CD4-positive, CD25-positive, alpha-beta regulatory T cell (primary cell): ENCODE results near the gene ISL1. TPM values are rescaled to one million over a fixed set of nuclear protein-coding genes. Genes with fewer than 3 reads are reported as not detected.

Source experiments
- ATAC-seq, 2 donors: fragments of 150-1000 bp; cut with Tn5 transposase; one replicate each; pipeline ENCODE4 v1.10.0; 2021; ENCODE audit warnings: low read depth in 2 of 2, moderate number of reproducible peaks in 2 of 2, moderate library complexity in 1 of 2
- DNase-seq, 3 donors: peaks; one replicate each; pipeline versions ENCODE4 v3.0.0 to v3.0.0-alpha.2; 2012 to 2022; ENCODE audit warnings: mixed read lengths in 1 of 3
- H3K27ac ChIP-seq: one replicate; pipeline ENCODE4 v1.7.0; 2013; ENCODE audit warnings: mild to moderate bottlenecking, low read length; ENCODE audit not compliant: insufficient read depth, poor library complexity, severe bottlenecking
- H3K27me3 ChIP-seq: one replicate; pipeline ENCODE4 v1.7.0; 2013; ENCODE audit warnings: low read length; ENCODE audit not compliant: control insufficient read depth, insufficient read depth
- H3K36me3 ChIP-seq: one replicate; pipeline ENCODE4 v1.7.0; 2013; ENCODE audit warnings: mild to moderate bottlenecking, low read length, moderate library complexity; ENCODE audit not compliant: control insufficient read depth, insufficient read depth
- H3K4me1 ChIP-seq: 2 replicates; pipeline ENCODE4 v1.7.0; 2013; ENCODE audit warnings: mild to moderate bottlenecking, low read length; ENCODE audit not compliant: insufficient read depth, control insufficient read depth, poor library complexity, severe bottlenecking
- H3K4me3 ChIP-seq: one replicate; pipeline ENCODE4 v1.7.0; 2013; ENCODE audit warnings: low read depth, mild to moderate bottlenecking, low read length, moderate library complexity
- H3K9me3 ChIP-seq, 2 experiments: 1 replicate in 1 of 2; 2 replicates in 1 of 2; pipeline ENCODE4 v1.7.0; 2013; ENCODE audit warnings: low read length in 2 of 2, mild to moderate bottlenecking in 1 of 2, moderate library complexity in 1 of 2; ENCODE audit not compliant: control insufficient read depth in 2 of 2
- H3K27ac Mint-ChIP-seq, 3 donors: one replicate each; pipeline ENCODE4 v1.8.0; 2020 to 2022; ENCODE audit warnings: mild to moderate bottlenecking in 3 of 3, mixed read lengths in 3 of 3, moderate library complexity in 2 of 3
- H3K27me3 Mint-ChIP-seq: one replicate; pipeline ENCODE4 v1.8.0; 2022; ENCODE audit warnings: mild to moderate bottlenecking, mixed read lengths
- H3K36me3 Mint-ChIP-seq: one replicate; pipeline ENCODE4 v1.8.0; 2020; ENCODE audit warnings: mixed read lengths
- H3K4me1 Mint-ChIP-seq, 4 donors: one replicate each; pipeline ENCODE4 v1.8.0; 2020 to 2022; ENCODE audit warnings: mixed read lengths in 4 of 4, mild to moderate bottlenecking in 1 of 4
- H3K4me3 Mint-ChIP-seq, 4 donors: one replicate each; pipeline ENCODE4 v1.8.0; 2020 to 2022; ENCODE audit warnings: mild to moderate bottlenecking in 4 of 4, mixed read lengths in 4 of 4, moderate library complexity in 3 of 4
- H3K9me3 Mint-ChIP-seq, 7 donors: one replicate each; pipeline ENCODE4 v1.8.0; 2020 to 2022; ENCODE audit warnings: mixed read lengths in 7 of 7, mild to moderate bottlenecking in 3 of 7, moderate library complexity in 2 of 7
- polyA plus RNA-seq, 4 donors: library from polyadenylated mRNA; unstranded; fragments of 300-500 nt; fragmentation: Illumina TruSeq; gene quantifications; one replicate each; pipeline ENCODE4 v1.2.3, GENCODE V29; 2021
- total RNA-seq: library from RNA; stranded (reverse); gene quantifications from one replicate; pipeline ENCODE4 v1.2.3, GENCODE V29; 2022

ISL1 gene
- total and polyA plus RNA-seq, 5 donors from 2014 or later: not detected

GRCh38 chr5:51388488-51389287 is 5.4 kb downstream of the ISL1 start:
- H3K4me1 ChIP-seq: no peaks in the 10 kb centered on the region
- H3K27me3 ChIP-seq: peaks cover 27% of the 10 kb centered on the region
- no peak overlapping the region for H3K4me3 ChIP-seq
- no peak for DNase-seq
- H3K9me3 ChIP-seq: peaks cover 0 to 3% of the 10 kb centered on the region in 2 experiments
- Mint-ChIP-seq H3K4me3 (no peak overlapping the region), H3K9me3 (peaks cover 0 to 13% (median 4%) of the 10 kb centered on the region in 7 donors), H3K36me3 (no peaks in the 10 kb centered on the region), H3K27me3 (peaks cover 55% of the 10 kb centered on the region), H3K4me1 (peaks cover 0 to 1% (median 0%) of the 10 kb centered on the region in 4 donors), H3K27ac (no peak overlapping the region)
- ATAC-seq: no peak
- H3K36me3 ChIP-seq: no peaks in the 10 kb centered on the region
- no peak overlapping the region for H3K27ac ChIP-seq

DNA sequence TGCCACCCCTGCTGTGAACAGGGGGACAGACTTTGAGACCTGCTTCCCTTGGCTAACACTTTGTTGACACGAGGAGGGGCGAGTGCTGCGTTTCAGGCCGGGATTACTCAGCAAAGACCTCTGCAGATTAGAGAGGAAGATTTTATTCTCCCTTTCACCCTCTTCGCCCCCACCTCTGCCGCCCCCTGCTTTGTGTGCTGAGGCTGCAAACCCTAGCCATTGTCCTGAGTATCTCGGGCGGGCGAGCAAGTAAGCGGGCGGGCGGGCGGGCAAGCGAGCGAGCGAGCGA is 6.0 kb downstream of the ISL1 start:
- DNase-seq: no peak
- Histone ChIP-seq H3K27me3 (peaks cover 24% of the 10 kb centered on the region), H3K4me1 (no peaks in the 10 kb centered on the region), H3K36me3 (no peaks in the 10 kb centered on the region), H3K27ac (no peak overlapping the region), H3K4me3 (no peak overlapping the region), H3K9me3 (peaks cover 0 to 3% of the 10 kb centered on the region in 2 experiments)
- peaks cover 49% of the 10 kb centered on the region for H3K27me3 Mint-ChIP-seq
- H3K4me1 Mint-ChIP-seq: no peaks in the 10 kb centered on the region
- H3K9me3 Mint-ChIP-seq: peaks cover 0 to 13% (median 3%) of the 10 kb centered on the region in 7 donors
- H3K27ac Mint-ChIP-seq: no peak overlapping the region
- ATAC-seq: no peak
- H3K4me3 Mint-ChIP-seq: no peak overlapping the region
- H3K36me3 Mint-ChIP-seq: no peaks in the 10 kb centered on the region

DNA sequence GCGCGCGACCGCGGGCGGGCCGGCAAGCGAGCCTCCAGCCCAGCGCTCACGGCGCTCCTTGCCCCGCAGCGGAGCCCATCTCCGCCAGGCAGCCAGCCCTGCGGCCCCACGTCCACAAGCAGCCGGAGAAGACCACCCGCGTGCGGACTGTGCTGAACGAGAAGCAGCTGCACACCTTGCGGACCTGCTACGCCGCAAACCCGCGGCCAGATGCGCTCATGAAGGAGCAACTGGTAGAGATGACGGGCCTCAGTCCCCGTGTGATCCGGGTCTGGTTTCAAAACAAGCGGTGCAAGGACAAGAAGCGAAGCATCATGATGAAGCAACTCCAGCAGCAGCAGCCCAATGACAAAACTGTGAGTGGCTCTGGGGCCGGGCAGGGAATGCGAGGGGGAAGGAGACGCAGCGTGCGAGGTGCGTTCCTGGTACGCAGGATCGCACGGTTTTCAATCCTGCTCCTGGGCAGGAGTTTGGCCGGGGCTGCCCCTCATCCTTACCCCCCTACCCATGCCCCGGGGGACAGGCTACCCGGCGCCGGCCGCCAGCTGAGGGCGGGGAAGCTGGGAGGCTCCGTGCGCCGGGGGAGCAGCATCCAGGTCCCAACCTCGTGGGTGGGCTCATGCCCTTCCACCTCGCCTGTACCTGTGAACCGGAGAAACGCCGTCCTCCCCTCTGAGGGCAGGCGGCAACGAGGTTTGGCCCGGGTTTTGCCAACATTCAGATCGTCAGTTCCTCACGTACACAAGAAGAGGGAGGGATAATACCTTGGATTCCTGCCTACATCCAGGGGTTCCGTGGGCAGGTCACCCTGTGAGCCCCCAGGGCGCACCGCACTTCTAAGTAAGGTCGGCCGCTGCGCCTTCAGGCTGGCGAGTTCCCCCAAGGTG is 6.6 kb downstream of the ISL1 start:
- DNase-seq: no peak
- no peak overlapping the region for H3K4me3 ChIP-seq
- peaks cover 0 to 3% of the 10 kb centered on the region in 2 experiments for H3K9me3 ChIP-seq
- no peak overlapping the region for H3K27ac ChIP-seq
- no peak for ATAC-seq
- Mint-ChIP-seq H3K4me1 (no peaks in the 10 kb centered on the region), H3K27me3 (peaks cover 48% of the 10 kb centered on the region), H3K9me3 (peaks cover 0 to 13% (median 3%) of the 10 kb centered on the region in 7 donors), H3K4me3 (no peak overlapping the region), H3K27ac (no peak overlapping the region), H3K36me3 (no peaks in the 10 kb centered on the region)
- H3K4me1 ChIP-seq: no peaks in the 10 kb centered on the region
- H3K27me3 ChIP-seq: peaks cover 23% of the 10 kb centered on the region
- no peaks in the 10 kb centered on the region for H3K36me3 ChIP-seq

- H3K9me3 Mint-ChIP-seq: peaks cover 0 to 13% (median 4%) of the 10 kb centered on the region in 7 donors
- no peak for DNase-seq
- peaks cover 50% of the 10 kb centered on the region for H3K27me3 Mint-ChIP-seq
- H3K36me3 ChIP-seq: no peaks in the 10 kb centered on the region
- no peak overlapping the region for H3K4me3 Mint-ChIP-seq
- H3K36me3 Mint-ChIP-seq: no peaks in the 10 kb centered on the region
- H3K9me3 ChIP-seq: peaks cover 0 to 3% of the 10 kb centered on the region in 2 experiments
- ATAC-seq: no peak
- H3K27me3 ChIP-seq: peaks cover 20% of the 10 kb centered on the region
- no peaks in the 10 kb centered on the region for H3K4me1 Mint-ChIP-seq
- no peaks in the 10 kb centered on the region for H3K4me1 ChIP-seq
- H3K4me3 ChIP-seq: no peak overlapping the region
- H3K27ac Mint-ChIP-seq: no peak overlapping the region
- no peak overlapping the region for H3K27ac ChIP-seq
Observed at GRCh38 chr5:51391175-51391574, 7.9 kb downstream of the ISL1 start.

DNA sequence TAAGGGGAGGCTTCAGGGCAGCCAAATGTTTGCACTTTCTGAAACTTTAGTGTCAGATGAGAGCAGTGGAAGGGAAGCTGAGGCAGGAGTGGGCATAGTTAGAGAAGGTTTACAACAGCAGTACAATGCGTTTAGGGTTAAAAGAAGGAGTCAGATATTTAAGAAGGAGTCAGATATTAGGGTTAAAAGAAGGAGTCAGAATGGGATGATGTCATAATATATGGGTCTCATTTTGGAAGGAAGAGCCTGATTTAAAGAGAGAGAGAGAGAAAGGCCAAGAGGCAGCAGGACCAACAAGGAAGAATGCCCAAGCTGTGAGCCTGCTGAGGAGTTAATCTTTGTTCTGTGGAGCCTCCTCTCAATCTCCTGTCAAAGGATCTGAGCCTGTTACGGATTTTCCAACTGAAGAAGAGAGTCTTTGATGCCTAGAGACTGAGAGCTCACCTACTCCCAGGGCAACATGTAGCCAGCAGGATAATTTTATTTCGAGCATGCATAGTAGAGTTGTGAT is 9.5 kb downstream of the ISL1 start:
- DNase-seq (no peak), ATAC-seq (no peak)
- Mint-ChIP-seq H3K27me3 (peaks cover 45% of the 10 kb centered on the region), H3K36me3 (no peaks in the 10 kb centered on the region), H3K4me1 (no peaks in the 10 kb centered on the region), H3K27ac (no peak overlapping the region), H3K4me3 (no peak overlapping the region), H3K9me3 (peaks cover 0 to 11% (median 7%) of the 10 kb centered on the region in 7 donors)
- Histone ChIP-seq H3K4me3 (no peak overlapping the region), H3K27ac (no peak overlapping the region), H3K36me3 (no peaks in the 10 kb centered on the region), H3K4me1 (no peaks in the 10 kb centered on the region), H3K9me3 (no peaks in the 10 kb centered on the region), H3K27me3 (peaks cover 11% of the 10 kb centered on the region)

DNA sequence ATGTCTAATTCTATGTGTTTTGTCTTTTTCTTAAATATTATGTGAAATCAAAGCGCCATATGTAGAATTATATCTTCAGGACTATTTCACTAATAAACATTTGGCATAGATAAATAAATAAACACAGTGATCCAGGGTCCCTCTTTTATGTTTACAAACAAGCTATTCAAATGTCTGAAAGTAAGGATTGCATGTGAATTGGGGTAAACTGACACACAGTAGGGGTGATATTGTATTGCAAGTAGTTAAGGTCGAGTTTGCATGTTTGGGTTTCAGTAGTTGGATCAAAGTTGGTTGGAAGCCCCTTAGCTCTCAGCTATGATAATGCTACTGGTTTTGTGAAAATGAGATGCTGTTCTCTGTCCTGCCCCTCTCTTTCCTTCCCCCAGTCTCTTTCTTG is 11.4 kb downstream of the ISL1 start:
- no peaks in the 10 kb centered on the region for H3K4me1 Mint-ChIP-seq

DNA sequence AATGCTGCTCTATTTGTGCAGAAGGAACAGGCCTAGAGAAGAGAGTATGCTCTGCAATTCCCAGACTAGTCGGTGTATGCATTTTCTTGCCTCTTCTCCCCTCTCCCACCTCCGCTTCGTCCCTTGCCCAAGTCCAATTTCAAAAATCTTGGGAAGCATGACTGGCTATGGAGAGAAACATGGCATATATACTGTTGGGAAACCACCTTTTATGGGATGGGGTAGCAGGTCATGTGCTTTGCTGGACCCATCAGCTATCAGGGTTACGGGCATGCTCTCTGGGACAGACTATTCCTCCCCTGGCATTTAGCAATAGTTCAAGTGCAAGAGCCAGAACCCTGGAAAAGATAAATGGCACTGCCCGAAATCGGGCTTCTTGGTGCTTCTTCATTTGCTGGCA is 12.0 kb downstream of the ISL1 start:
- Mint-ChIP-seq H3K27ac (no peak overlapping the region), H3K4me1 (no peaks in the 10 kb centered on the region), H3K4me3 (no peak overlapping the region), H3K36me3 (no peaks in the 10 kb centered on the region), H3K9me3 (peaks cover 0 to 14% (median 7%) of the 10 kb centered on the region in 7 donors), H3K27me3 (peaks cover 52% of the 10 kb centered on the region)
- no peak for ATAC-seq
- Histone ChIP-seq H3K36me3 (no peaks in the 10 kb centered on the region), H3K27me3 (peaks cover 15% of the 10 kb centered on the region), H3K4me3 (no peak overlapping the region), H3K4me1 (no peaks in the 10 kb centered on the region), H3K27ac (no peak overlapping the region), H3K9me3 (no peaks in the 10 kb centered on the region)
- DNase-seq: no peak

More for the DNA sequence above, 11.4 kb downstream of the ISL1 start:
- Mint-ChIP-seq H3K9me3 (peaks cover 0 to 11% (median 7%) of the 10 kb centered on the region in 7 donors), H3K4me3 (no peak overlapping the region), H3K27ac (no peak overlapping the region), H3K27me3 (peaks cover 48% of the 10 kb centered on the region), H3K36me3 (no peaks in the 10 kb centered on the region)
- no peaks in the 10 kb centered on the region for H3K4me1 ChIP-seq
- no peak for ATAC-seq
- H3K36me3 ChIP-seq: no peaks in the 10 kb centered on the region
- H3K9me3 ChIP-seq: no peaks in the 10 kb centered on the region
- no peak overlapping the region for H3K4me3 ChIP-seq
- DNase-seq: no peak
- no peak overlapping the region for H3K27ac ChIP-seq
- H3K27me3 ChIP-seq: peaks cover 15% of the 10 kb centered on the region
